Measurements from ENCODE around the gene FAM98C.

Gene FAM98C

DNA sequence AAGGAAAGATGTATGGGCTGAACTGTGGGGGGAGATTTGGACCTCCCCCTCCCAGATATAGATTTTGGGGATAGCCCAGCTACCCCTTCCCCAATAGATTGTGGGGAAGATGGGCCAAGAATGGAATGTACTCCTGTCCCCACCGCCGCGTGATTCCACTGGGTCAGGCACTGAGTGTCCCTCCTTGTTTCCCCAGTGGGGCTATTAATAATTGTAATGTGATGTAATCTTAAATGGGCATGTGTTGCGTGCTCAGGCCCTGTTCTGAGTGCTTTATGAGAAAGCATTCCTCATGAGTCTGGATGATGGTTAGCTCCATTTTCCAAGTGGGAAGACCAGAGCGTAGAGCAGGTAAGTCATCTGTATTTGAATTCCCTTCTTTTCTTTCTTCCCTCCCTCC lies 27.1 kb upstream of the FAM98C start:
- no peak for DNase-seq (ENCODE audit: low read depth, low spot score)

DNA sequence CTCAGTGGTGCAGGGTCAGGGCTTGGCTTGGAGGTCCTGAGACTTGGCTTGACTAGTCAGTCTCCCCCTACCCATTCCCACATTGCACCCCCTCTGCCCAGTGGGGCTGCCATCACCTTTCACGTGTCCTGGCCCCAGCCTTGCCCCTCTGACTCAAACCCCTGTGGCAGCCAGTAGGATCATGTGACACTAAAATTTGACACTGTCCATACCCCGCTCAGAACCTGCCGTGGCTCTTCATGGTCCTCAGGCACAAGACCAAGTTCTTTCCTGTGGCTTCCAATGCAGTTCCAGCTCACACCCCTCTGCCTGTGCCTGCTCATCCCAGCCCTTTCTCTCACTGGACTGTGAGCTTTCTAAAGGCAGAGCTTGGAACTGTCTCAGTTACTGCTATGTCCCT lies 26.3 kb upstream of the FAM98C start:
- no peak overlapping the region for H3K4me3 ChIP-seq (ENCODE audit: low read length)
- DNase-seq (ENCODE audit: low read depth, low spot score), result no peak

More for the DNA sequence above, 27.1 kb upstream of the FAM98C start:
- peak overlapping the region; percentile 95 for H3K4me3 ChIP-seq (ENCODE audit: low read length)

DNA sequence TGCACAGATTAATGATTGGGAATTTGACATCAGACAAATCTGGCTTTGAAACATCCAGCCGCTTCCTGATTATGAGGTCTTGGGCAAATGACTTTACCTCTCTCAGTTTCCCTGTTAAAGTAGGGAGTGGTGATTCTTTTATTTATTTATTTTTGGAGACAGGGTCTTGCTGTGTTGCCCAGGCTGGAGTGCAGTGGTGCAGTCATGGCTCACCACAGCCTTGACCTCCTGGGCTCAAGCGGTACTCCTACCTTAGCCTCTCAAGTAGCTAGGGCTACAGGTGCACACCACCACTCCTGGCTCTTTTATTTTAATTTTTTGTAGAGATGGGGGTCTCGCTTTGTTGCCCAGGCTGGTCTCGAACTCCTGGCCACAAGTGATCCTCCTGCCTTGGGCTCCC lies 25.8 kb upstream of the FAM98C start:
- no peak for DNase-seq (ENCODE audit: low read depth, low spot score)
- no peak overlapping the region for H3K4me3 ChIP-seq (ENCODE audit: low read length)

DNA sequence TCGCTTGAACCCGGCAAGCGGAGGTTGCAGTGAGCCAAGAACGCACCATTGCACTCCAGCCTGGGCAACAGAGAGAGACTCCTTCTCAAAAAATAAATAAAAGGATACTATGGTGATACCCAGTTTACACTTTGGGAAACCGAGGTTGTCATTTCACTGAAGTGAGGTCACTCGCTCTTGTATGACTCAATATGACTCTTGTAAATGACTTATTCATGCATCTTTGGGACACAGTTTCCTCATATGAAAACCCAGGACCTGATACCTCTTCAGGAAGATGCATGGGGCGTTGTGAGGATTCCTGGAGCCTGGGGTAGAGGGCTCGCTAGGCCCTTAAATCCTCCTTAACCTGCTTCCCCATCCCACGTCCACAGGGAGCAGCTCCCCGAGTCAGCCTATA lies 24.0 kb upstream of the FAM98C start:
- DNase-seq (ENCODE audit: low read depth, low spot score), result no peak
- H3K4me3 ChIP-seq (ENCODE audit: low read length), result no peak overlapping the region

DNA sequence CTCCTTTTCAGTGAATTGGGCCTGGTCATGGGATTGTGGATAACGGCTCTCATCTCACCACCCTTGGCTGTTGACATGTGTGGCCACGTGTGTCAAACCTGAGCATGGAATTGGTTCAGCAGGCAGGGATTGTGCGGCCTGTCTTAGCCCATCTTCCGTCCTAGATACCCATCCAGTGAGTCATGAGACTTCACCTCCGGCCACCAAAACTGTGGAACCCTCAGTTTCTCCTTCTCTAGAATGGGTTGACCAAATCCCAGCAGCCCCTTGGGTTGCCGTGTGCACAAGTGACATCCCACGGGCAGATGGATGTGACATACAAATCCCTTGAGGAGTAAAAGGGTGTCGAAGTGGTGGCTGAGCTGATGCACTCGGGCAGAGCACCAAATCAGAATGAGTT lies 21.8 kb upstream of the FAM98C start:
- no peak for DNase-seq (ENCODE audit: low read depth, low spot score)
- H3K4me3 ChIP-seq (ENCODE audit: low read length), result no peak overlapping the region

DNA sequence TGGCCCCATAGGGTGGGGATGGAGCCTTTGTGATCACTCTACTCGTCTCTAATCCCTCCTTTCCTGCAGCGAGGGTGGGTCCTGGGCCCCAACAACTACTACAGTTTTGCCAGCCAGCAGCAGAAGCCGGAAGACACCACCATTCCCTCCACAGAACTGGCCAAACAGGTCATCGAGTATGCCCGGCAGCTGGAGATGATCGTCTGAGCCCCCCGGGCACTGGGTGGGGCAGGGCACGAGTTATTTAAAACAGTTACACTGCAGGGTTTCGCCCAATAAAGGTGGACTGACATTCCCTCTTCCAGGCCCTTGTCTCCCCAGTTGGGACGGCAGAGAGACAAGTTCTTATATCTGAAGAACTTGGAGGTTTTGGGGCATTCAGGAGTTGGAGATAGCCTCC lies 19.7 kb upstream of the FAM98C start:
- DNase-seq (ENCODE audit: low read depth, low spot score), result no peak

DNA sequence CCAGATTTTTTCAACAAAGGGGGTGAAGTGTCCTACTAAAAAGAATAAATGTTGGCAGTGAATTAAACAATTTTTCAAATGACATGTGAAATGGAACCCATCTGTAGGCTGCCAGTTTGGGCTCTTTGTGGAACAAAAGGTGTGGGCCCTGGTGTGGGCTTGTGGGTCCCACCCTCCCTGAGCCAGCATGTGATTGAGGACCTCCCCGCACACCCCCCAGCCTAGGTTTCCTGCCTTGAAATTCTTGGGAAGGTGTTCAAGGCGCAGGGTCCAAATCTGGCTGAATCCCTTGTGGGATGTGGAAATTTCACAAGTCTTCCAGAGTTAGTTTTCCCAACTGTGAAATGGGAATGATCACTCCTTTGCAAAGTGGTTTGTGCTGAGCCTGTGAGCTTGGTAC lies 19.1 kb upstream of the FAM98C start:
- H3K4me3 ChIP-seq (ENCODE audit: low read length), result no peak overlapping the region
- DNase-seq (ENCODE audit: low read depth, low spot score), result no peak

More for the DNA sequence above, 19.7 kb upstream of the FAM98C start:
- no peak overlapping the region for H3K4me3 ChIP-seq (ENCODE audit: low read length)

DNA sequence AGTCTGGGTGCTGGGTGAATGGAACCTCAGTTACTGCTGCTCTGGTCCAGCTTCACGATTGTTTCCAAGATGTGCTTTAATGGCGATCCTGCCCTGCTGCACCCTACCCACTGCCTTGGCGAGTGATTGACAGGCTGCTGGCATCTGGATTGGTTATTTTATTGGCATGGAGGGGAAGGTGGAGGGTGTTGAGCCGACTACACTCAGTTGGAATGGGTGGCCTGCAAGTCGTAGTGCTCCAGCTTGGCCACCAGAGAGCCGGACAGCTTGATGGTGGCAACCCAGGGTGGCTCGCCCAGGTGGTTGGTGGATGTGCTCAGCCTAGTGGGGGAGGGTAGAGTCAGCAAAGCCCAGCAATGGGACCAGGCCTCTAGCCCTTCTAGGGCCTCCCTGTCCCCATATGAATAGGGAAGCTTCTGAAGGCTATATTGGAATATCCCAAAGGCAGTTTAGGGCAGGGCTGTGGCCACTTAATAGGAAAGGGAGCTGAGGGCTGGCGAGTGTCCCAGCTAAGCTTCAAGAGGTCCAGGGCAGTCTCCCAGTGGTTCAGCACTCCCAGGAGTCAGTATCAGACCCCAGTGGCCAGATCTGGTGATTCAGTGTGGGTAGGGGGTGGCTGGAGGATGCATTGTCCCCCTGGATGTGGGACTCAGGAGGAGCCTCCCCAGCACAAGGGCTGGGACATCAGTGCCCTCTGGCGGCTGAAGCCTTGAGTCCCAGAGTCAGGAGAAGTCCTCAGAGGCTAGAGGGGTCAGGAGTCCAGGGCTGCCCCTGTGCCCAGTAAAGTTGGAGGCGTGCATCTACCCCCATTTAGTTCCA lies 18.5 kb upstream of the FAM98C start:
- DNase-seq (ENCODE audit: low read depth, low spot score), result no peak
- H3K4me3 ChIP-seq (ENCODE audit: low read length), result no peak overlapping the region

DNA sequence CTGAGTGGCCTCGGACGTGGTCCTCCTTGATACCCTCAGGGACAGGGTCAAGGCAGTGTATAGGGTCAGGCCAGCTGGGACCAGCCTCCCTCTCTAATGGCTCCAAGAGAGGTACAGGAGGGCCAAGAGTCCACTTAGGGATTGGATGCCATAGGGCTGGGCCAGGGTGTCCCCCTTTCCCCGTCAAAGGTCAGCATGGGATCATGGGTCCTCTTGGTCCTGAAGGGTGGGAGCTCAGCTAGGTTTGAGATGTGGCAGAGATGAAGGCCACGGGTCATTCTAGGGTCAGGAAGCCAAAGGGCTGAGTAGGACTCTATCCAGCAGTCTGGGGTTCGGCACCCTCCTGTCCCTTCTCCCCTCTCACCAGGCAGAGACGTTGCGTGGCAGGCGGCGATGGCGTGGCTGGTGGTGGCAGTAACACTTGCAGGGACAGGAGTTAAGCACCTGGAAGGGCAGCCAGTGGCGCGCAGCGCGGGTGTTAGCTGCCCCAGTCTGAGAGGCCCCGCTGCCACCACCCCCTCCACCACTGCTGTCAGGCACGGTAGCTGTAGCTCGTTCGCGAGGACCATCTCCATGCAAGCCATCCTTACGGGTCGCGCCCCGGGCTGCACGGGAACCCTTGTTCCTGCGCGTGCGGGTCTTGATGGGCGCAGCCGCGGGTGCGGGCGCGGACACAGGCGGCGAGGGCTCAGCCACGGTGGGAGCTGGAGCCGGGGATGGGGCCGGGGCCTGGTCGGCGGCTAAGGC lies 17.7 kb upstream of the FAM98C start:
- H3K4me3 ChIP-seq (ENCODE audit: low read length), result no peak overlapping the region
- no peak for DNase-seq (ENCODE audit: low read depth, low spot score)

DNA sequence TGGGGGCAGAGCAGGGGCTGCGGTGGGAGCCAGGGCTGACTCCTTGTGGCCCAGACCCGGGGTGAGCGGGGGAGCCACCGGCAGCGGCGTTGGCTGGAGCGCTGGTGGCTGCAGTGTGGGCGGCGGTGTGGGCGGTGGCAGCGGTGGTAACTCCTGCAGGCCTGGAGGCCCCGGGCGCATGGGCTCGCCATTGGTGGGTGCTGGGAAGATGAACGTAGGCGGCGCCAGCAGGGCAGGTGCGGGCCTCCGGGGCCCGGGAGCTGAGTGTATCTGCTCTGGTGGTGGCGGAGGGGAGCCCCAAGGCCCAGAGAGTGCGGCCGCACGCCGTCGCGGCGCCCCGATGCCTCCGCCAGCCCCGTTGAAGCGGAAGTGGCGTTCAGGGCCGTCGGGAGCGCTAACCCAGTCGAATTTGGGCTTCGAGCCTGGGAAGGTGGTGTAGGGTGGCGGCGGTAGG lies 17.1 kb upstream of the FAM98C start:
- H3K4me3 ChIP-seq (ENCODE audit: low read length), result no peak overlapping the region
- no peak for DNase-seq (ENCODE audit: low read depth, low spot score)

DNA sequence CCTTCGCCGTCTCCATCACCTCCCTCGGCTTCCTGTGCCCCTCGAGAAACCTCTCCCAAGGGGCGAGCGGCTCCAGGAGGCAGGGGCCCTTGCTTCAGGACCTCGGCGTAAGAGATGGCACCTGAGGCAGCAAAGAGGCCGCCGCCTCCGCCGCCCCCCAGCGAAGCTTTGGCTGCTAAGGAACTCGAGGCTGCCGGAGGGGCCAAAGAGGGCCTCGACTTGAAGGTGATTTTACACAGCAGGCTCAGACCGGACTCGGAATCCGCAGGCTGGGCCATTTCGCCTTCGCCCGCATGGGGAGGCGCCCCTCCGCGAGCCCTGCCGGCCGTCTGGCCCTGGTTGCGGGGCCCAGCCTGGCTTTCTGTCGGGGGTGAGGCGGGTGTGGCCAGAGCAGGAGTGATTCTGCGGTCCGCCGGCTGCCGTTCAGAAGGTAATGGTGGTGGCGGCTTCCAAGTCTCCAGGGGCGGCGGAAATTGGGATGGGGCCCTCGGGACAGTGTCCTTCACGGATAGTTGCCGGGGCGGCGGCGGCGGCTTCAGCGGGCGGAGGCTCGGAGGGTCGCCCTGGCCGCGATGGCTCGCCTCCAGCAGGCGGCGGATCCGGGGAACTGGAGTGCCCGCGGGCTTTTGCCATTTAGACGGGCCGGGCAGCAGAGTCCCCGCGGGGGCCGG lies 16.5 kb upstream of the FAM98C start:
- DNase-seq (ENCODE audit: low read depth, low spot score), result no peak
- no peak overlapping the region for H3K4me3 ChIP-seq (ENCODE audit: low read length)

DNA sequence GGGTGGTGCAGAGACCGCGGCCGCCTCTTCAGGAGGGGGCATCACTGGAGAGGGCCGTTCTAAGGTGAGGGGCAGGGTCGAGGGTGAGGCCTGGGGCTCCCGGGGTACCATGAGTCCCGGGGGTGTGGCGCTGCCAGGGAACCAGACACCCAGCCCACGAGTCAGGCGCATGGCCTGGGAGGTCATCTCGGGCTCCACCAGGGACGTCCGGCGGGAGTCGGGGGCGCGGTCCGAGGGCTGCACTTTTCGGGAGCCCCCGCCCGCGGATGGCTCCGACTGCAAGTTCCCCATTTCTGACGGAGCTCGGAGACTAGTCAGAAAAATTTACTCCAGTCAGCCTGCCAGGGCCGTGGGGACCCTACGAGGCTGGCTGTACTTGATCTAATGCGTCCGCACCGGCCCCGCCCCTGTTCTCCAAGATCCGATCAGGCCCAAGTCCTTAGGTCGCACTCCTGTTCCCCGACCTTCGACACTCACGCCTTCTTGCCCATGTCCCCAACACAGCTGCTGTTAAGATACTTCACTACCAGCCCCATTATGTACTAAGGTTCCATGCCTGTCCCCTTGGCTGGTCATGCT lies 15.8 kb upstream of the FAM98C start:
- DNase-seq (ENCODE audit: low read depth, low spot score), result no peak
- H3K4me3 ChIP-seq (ENCODE audit: low read length), result peak overlapping the region; percentile 62

DNA sequence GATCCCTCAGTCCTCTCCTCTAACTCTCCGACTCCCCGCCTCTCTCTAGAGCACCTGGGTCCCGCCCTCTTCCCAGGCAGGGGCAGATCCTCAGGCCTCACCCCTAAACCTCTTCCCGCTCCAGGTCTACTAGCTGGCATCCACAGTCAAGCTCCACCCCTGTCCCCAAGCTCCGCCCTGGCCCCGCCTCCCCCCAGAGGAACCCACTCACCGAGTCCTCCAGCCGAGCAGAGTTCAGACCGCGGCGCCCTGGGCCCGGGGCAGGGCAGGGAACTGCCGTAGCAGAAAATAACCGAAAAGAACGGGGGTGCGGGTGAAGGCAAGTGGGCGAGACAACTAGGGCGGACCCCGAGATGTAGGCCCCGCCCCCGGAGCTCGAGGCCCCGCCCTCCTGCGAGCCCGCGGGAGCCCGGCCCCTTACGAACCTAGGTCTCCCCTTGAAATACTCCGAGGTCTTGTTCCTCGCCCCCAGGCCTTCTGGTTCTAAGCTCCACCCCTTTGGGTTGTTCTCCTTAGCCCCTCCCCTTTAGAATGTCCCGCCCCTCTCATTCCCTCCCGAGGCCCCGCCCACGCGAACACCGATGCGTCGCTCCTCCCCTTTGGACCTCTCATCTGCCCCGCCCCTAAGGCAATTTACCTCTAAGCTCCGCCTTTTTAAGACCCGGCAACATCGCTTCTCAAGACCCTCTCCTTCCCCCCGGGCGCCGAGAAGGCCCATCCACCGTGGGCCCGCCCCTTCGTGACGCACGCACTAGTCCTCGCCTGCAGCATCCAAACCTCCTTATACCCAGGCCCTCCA lies 15.1 kb upstream of the FAM98C start, which contains the start of gene GGN:
Gene GGN (minus strand): TSS at position 485 of the 799 bp plus-strand sequence. CDS start 773 bp downstream, outside the sequence.
- peak within 1 kb of the TSS; percentile 62 for H3K4me3 ChIP-seq (ENCODE audit: low read length)
- DNase-seq (ENCODE audit: low read depth, low spot score), result peak; percentile 78

DNA sequence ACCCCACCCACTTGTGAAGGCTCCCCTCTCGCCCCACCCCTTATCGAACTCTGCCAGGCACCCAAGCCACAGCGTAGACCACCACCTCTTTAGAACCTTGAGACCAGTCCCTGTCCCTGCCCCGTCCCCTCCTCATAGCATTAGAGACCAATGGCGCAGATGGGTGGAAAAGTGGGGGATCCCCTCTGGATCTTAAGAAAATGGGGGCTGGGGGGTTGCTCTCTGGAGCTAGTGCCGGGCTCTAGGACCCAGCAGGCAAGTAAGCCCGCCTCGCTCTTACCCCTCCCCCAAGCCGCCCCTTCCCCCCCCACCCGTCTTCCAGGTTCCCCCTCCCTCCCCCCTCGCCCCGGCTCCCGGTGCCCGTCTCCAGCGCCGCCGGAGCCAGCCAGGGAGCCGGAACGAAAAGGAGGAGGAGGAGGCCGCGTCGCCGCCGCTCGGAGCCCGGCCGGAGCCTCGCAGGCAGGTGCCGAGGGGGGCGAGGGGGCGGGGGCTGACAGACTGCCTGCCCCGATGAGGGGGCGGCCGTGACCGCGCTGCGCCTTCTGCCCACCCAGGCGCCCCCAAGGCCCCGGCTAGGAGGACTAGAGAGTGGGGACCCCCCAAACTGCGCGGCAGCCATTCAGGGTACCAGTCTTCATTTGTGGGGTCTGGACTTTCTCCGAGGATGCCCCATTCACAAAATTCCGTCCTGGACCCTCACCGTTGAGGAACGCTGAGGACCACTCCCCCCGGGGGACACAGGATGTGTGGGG lies 14.4 kb upstream of the FAM98C start, which contains the start of gene SPRED3:
Gene SPRED3 (plus strand): TSS at position 349 of the 752 bp plus-strand sequence. CDS start 1,606 bp downstream, outside the sequence.
- peak within 1 kb of the TSS; percentile 62 for H3K4me3 ChIP-seq (ENCODE audit: low read length)
- no peak for DNase-seq (ENCODE audit: low read depth, low spot score)

DNA sequence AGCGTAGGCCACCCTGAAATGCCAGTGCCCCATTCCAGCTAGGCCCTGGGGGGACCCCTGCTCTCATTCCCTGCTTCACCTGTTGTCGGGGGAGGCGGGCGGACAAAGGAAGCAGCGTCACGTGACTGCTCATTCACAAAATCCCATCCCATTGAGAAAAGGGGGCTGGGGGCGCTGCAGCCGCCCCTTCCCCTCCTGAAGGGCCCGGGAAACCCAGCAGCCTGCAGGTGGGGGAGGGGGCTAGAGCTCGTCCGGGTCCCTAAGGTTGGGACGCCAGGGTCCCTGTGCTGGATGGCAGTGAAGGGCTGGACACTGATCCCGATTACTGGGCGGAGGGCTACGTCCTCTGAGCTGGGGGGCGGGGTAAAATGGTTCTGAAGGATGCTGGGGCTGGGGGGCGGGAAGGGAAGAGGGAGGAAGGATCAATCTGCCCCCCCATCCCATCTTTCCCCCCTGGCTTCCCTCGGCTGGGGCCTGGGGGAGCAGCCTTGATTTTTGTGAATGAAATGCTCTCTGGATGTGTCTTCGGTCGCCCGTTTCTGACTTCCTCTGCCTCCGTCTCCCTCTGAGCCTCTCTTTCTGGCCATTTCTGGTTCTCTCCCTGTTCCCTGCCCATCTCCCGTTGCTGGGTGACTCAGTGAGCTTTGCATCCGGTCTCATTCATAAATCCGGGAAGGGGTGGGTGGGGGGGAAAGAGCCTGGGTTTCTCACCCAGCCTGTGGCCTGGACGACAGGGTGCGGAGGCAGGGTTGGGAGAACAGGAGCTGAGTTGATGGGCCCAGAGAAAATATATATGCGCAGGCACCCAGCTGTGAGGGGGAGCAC lies 13.6 kb upstream of the FAM98C start:
- H3K4me3 ChIP-seq (ENCODE audit: low read length), result peak overlapping the region; percentile 62
- DNase-seq (ENCODE audit: low read depth, low spot score), result no peak

DNA sequence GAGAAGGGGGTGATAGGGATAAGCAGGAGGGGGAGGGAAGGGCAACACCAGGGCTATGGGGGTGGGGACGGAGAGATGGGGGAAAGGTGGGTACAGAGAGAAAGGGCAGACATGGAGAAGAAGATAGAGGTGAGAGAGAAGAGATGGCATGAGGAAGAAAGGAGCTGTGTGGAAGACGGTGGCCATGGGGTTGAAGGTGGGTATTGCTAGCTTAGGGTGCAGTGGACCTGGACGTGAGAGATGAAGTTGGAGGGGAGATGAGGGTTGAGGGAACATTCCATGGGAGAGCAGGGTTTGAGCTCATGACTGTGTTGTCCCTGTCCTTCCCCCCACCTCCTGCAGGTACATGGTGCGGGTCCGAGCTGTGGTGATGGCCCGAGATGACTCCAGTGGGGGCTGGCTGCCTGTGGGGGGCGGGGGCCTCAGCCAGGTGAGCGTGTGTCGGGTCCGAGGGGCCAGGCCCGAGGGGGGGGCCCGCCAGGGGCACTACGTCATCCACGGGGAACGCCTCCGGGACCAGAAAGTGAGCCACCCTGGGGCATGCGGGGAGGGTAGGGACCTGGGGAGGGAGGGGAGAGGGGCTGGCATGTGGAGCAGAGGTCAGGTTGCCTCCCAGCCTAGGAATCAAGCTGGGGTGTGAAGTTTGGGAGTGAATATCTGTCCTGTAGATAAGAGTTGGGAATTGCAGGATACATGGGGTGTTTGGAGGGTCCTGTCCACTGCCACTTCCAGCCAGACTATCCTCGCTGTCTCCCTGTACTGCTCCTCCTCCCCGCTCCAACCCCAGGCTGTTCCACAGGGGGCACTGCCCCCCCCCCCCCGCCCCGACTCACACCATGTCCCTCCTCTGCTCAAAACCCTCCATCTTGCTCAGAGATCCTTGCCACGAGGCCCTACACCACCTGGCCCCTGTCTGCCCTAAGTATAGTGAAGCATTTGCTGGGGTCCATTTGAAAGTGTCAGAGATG lies 12.7 kb upstream of the FAM98C start:
- no peak for DNase-seq (ENCODE audit: low read depth, low spot score)
- H3K4me3 ChIP-seq (ENCODE audit: low read length), result no peak overlapping the region

Measured in Jurkat, Clone E6-1 (cell line).